ENCODE data around the gene DOK7. TPM values are rescaled to one million over a fixed set of nuclear protein-coding genes. Genes with fewer than 3 reads are reported as not detected.

Gene DOK7
- total RNA-seq, 5 donors from 2014 or later (not counting 1 experiment from before 2014, with no cell fraction given): 0.22 to 0.58 (median 0.36) TPM; not detected in 2

GRCh38 chr4:3524920-3525319, 61.8 kb downstream of the DOK7 start:
- ATAC-seq (replicated peaks in 1 of 4) (no peak), DNase-seq (no peak)
- no peaks in the 10 kb centered on the region for H3K9me3 ChIP-seq
- Mint-ChIP-seq H3K27ac (no peak overlapping the region), H3K27me3 (no peaks in the 10 kb centered on the region), H3K36me3 (peaks cover 9% of the 10 kb centered on the region), H3K4me1 (peaks cover 22 to 25% (median 22%) of the 10 kb centered on the region in 3 donors), H3K9me3 (no peaks in the 10 kb centered on the region), H3K4me3 (no peak overlapping the region)
- WGBS (ENCODE audit: insufficient coverage): 87% methylated on average over 16 of the region's 19 CpGs
- H3K4me1 ChIP-seq (ENCODE audit: control insufficient read depth in 1 of 2, extremely low read depth in 1 of 2, insufficient read depth in 2 of 2, low read length in 2 of 2): peaks cover 0 to 26% of the 10 kb centered on the region in 2 experiments
- ChIA-PET CTCF (no interaction called here), POLR2A (interaction anchor here in 1 of 2 donors (0.5 kb wide), 1 partner anchor 1005 kb away, joined by 12 read pairs; no protein-coding TSS in a partner anchor)
- no peak overlapping the region for H3K27ac ChIP-seq (ENCODE audit: low read length)
- H3K27me3 ChIP-seq (replicated peaks in 1 of 2; ENCODE audit: control insufficient read depth in 2 of 2, extremely low read depth in 1 of 2, insufficient read depth in 2 of 2, low read length in 1 of 2): no peaks in the 10 kb centered on the region
- H3K4me3 ChIP-seq (ENCODE audit: control insufficient read depth in 1 of 2, extremely low read depth in 1 of 2, low read length in 1 of 2): no peak overlapping the region
- H3K36me3 ChIP-seq (ENCODE audit: control insufficient read depth in 2 of 2, extremely low read depth in 1 of 2, insufficient read depth in 1 of 2, low read length in 1 of 2): peaks cover 11 to 73% of the 10 kb centered on the region in 2 donors

DNA sequence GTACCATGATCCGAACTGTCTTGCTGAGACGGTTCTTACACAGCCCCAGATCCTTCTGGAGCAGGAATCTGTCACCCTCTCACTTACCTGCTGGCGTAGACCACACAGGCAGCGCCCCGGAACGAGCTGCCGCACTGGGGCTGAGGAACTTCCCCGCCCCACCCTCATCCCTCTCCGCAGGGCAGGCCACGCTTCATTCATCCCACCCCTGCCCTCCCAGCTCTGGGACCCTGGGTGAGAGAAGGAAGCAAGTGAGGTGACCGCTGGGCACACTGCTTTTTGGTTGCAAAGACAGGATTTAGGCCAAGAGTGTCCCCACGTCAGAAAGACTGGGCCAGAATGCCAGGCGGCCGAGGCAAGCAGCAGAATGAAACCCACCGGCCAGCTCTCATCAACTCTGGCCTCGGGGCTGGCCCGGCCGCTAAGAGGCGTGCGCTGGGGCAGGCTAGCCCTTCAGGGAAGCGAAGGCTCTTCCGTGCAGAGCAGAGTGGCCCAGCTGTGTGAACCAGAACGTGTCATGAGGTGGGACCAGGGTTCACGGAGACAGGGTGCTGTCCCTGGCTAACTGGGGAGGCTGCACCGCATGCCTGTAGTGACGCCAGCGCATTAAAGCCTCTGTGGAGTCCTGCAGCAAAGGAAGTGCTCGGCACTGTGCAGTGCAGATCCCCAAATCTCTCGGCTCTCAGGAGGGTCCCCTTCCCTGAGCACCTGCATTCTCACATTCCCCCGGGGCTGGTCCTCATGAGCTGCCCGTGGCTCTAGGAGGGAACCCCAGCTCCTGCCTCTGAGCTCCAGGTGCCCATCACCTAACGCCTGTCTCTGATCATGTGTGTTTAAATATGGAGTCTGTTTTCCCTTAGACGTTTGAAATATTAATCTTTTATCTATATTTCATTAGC, 62.7 kb downstream of the DOK7 start:
- no peaks in the 10 kb centered on the region for H3K9me3 Mint-ChIP-seq
- no peak for DNase-seq
- no peak overlapping the region for H3K4me3 ChIP-seq (ENCODE audit: control insufficient read depth in 1 of 2, extremely low read depth in 1 of 2, low read length in 1 of 2)
- no peaks in the 10 kb centered on the region for H3K9me3 ChIP-seq
- H3K36me3 Mint-ChIP-seq: peaks cover 9% of the 10 kb centered on the region
- CTCF ChIA-PET: no interaction called here
- no peak overlapping the region for H3K4me3 Mint-ChIP-seq
- no peak for ATAC-seq (replicated peaks in 1 of 4)
- no peak overlapping the region for H3K27ac ChIP-seq (ENCODE audit: low read length)
- peaks cover 27 to 34% (median 31%) of the 10 kb centered on the region in 3 donors for H3K4me1 Mint-ChIP-seq
- WGBS (ENCODE audit: insufficient coverage): 94% methylated on average over 23 of the region's 33 CpGs
- peaks cover 11 to 64% of the 10 kb centered on the region in 2 donors for H3K36me3 ChIP-seq (ENCODE audit: control insufficient read depth in 2 of 2, extremely low read depth in 1 of 2, insufficient read depth in 1 of 2, low read length in 1 of 2)
- no peaks in the 10 kb centered on the region for H3K27me3 Mint-ChIP-seq
- peaks cover 1 to 34% of the 10 kb centered on the region in 2 experiments for H3K4me1 ChIP-seq (ENCODE audit: control insufficient read depth in 1 of 2, extremely low read depth in 1 of 2, insufficient read depth in 2 of 2, low read length in 2 of 2)
- no peaks in the 10 kb centered on the region for H3K27me3 ChIP-seq (replicated peaks in 1 of 2; ENCODE audit: control insufficient read depth in 2 of 2, extremely low read depth in 1 of 2, insufficient read depth in 2 of 2, low read length in 1 of 2)
- POLR2A ChIA-PET: interaction anchor here in 1 of 2 donors (0.5 kb wide), 1 partner anchor 1006 kb away, joined by 12 read pairs; no protein-coding TSS in a partner anchor
- no peak overlapping the region for H3K27ac Mint-ChIP-seq

- no peak overlapping the region for H3K27ac ChIP-seq (ENCODE audit: low read length)
- 94% methylated on average over 16 of the region's 19 CpGs for WGBS (ENCODE audit: insufficient coverage)
- H3K36me3 Mint-ChIP-seq: peaks cover 6% of the 10 kb centered on the region
- ATAC-seq (replicated peaks in 1 of 4) (no peak), DNase-seq (no peak)
- H3K27me3 Mint-ChIP-seq: no peaks in the 10 kb centered on the region
- CTCF ChIA-PET: no interaction called here
- H3K4me1 Mint-ChIP-seq: peaks cover 34 to 40% (median 37%) of the 10 kb centered on the region in 3 donors
- POLR2A ChIA-PET: no interaction called here
- no peak overlapping the region for H3K4me3 Mint-ChIP-seq
- no peaks in the 10 kb centered on the region for H3K9me3 Mint-ChIP-seq
- H3K36me3 ChIP-seq (ENCODE audit: control insufficient read depth in 2 of 2, extremely low read depth in 1 of 2, insufficient read depth in 1 of 2, low read length in 1 of 2): peaks cover 11 to 57% of the 10 kb centered on the region in 2 donors
- H3K9me3 ChIP-seq: no peaks in the 10 kb centered on the region
- peaks cover 5 to 41% of the 10 kb centered on the region in 2 experiments for H3K4me1 ChIP-seq (ENCODE audit: control insufficient read depth in 1 of 2, extremely low read depth in 1 of 2, insufficient read depth in 2 of 2, low read length in 2 of 2)
- H3K4me3 ChIP-seq (ENCODE audit: control insufficient read depth in 1 of 2, extremely low read depth in 1 of 2, low read length in 1 of 2): no peak overlapping the region
- H3K27ac Mint-ChIP-seq: no peak overlapping the region
- H3K27me3 ChIP-seq (replicated peaks in 1 of 2; ENCODE audit: control insufficient read depth in 2 of 2, extremely low read depth in 1 of 2, insufficient read depth in 2 of 2, low read length in 1 of 2): no peaks in the 10 kb centered on the region
Measured at GRCh38 chr4:3526456-3526855, 63.4 kb downstream of the DOK7 start.

DNA sequence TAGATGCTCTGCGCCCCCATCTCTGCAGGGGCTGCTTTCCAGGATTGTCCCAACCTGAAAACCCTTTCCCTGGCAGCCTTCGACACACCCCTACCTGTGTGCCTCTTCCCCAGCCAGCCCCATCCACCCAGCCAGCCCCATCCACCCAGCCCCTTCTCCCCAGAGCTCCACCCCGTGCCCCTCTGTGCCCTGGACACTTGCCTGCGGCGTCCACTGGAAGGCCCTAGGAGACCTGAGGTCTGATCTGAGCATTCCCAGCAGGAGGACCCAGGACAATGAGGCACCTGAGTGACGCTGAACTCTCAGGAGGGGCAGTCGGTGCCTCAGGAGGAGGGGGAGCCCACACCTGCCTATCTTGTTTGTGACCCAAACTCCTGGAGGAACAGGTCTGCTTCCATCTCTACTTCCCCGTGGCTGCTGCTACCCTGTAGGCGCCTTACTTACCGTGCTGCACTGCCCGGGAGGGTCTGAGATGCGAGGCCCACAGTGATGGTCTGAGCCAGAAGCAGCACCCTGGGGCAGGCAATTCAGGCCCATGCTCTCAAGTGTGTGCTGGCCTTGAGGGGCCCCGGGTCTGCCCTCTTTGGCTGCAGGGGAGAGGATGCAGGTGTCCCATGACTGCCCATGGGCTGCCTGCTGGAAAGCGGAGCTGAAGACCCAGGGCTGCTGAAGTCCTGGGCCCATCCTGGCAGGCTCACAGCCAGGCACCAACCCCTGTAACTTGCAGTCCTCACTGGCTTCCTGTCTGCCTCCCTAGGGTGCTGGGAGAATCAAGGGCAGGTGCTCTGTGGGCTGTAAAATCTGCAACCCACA, 64.2 kb downstream of the DOK7 start:
- Mint-ChIP-seq H3K27me3 (no peaks in the 10 kb centered on the region), H3K4me3 (no peak overlapping the region), H3K27ac (no peak overlapping the region), H3K4me1 (peaks cover 41 to 45% (median 43%) of the 10 kb centered on the region in 3 donors), H3K9me3 (no peaks in the 10 kb centered on the region), H3K36me3 (peaks cover 3% of the 10 kb centered on the region)
- no peak overlapping the region for H3K4me3 ChIP-seq (ENCODE audit: control insufficient read depth in 1 of 2, extremely low read depth in 1 of 2, low read length in 1 of 2)
- H3K27ac ChIP-seq (ENCODE audit: low read length): no peak overlapping the region
- POLR2A ChIA-PET: no interaction called here
- no peaks in the 10 kb centered on the region for H3K27me3 ChIP-seq (replicated peaks in 1 of 2; ENCODE audit: control insufficient read depth in 2 of 2, extremely low read depth in 1 of 2, insufficient read depth in 2 of 2, low read length in 1 of 2)
- DNase-seq: no peak
- 98% methylated on average over 13 of the region's 14 CpGs for WGBS (ENCODE audit: insufficient coverage)
- ATAC-seq (replicated peaks in 1 of 4): no peak
- peaks cover 8 to 45% of the 10 kb centered on the region in 2 experiments for H3K4me1 ChIP-seq (ENCODE audit: control insufficient read depth in 1 of 2, extremely low read depth in 1 of 2, insufficient read depth in 2 of 2, low read length in 2 of 2)
- CTCF ChIA-PET: no interaction called here
- peaks cover 11 to 51% of the 10 kb centered on the region in 2 donors for H3K36me3 ChIP-seq (ENCODE audit: control insufficient read depth in 2 of 2, extremely low read depth in 1 of 2, insufficient read depth in 1 of 2, low read length in 1 of 2)
- no peaks in the 10 kb centered on the region for H3K9me3 ChIP-seq

GRCh38 chr4:3527914-3528876, 65.1 kb downstream of the DOK7 start:
- Mint-ChIP-seq H3K4me1 (peaks cover 44 to 48% (median 44%) of the 10 kb centered on the region in 3 donors), H3K9me3 (no peaks in the 10 kb centered on the region), H3K27me3 (no peaks in the 10 kb centered on the region), H3K36me3 (peaks cover 3% of the 10 kb centered on the region), H3K4me3 (no peak overlapping the region), H3K27ac (no peak overlapping the region)
- ChIA-PET CTCF (no interaction called here), POLR2A (no interaction called here)
- no peak for DNase-seq
- Histone ChIP-seq H3K27ac (ENCODE audit: low read length) (no peak overlapping the region), H3K4me3 (ENCODE audit: control insufficient read depth in 1 of 2, extremely low read depth in 1 of 2, low read length in 1 of 2) (no peak overlapping the region), H3K9me3 (no peaks in the 10 kb centered on the region), H3K36me3 (ENCODE audit: control insufficient read depth in 2 of 2, extremely low read depth in 1 of 2, insufficient read depth in 1 of 2, low read length in 1 of 2) (peaks cover 11 to 44% of the 10 kb centered on the region in 2 donors), H3K4me1 (ENCODE audit: control insufficient read depth in 1 of 2, extremely low read depth in 1 of 2, insufficient read depth in 2 of 2, low read length in 2 of 2) (peaks cover 8 to 53% of the 10 kb centered on the region in 2 experiments), H3K27me3 (replicated peaks in 1 of 2; ENCODE audit: control insufficient read depth in 2 of 2, extremely low read depth in 1 of 2, insufficient read depth in 2 of 2, low read length in 1 of 2) (no peaks in the 10 kb centered on the region)
- WGBS (ENCODE audit: insufficient coverage): 91% methylated on average over 23 of the region's 27 CpGs
- ATAC-seq (replicated peaks in 1 of 4): no peak

All from T-cell (primary cell).